ENCODE measurements around the gene NALCN. TPM values are rescaled to one million over a fixed set of nuclear protein-coding genes. Genes with fewer than 3 reads are reported as not detected.

NALCN gene
- total and polyA plus RNA-seq, 8 donors = 0.26 to 1.9 (median 0.74) TPM

DNA sequence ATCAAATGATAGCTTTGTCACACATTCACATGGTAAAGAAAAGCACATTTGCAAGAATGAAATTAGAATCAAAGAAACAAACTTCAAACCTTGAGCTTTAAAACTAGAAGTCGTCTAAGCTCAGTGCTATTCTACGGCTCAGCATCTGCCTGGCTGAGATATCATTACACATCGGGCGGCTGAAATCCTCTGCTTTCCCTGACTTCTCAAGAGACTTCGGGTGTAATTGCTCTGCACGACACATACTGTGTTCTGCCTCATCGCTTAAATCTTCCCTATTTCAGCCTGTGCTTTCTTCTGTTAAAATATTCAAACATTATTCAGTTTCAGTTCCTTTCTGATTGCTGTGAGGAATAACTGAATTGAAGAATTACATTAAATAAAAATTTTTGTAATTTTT is 265.3 kb downstream of the NALCN start:
- H3K36me3 ChIP-seq = no peaks in the 10 kb centered on the region
- H3K27ac ChIP-seq = no peak overlapping the region
- no peak for DNase-seq
- H3K4me1 ChIP-seq = no peaks in the 10 kb centered on the region
- TF ChIP-seq, protein P1, sequence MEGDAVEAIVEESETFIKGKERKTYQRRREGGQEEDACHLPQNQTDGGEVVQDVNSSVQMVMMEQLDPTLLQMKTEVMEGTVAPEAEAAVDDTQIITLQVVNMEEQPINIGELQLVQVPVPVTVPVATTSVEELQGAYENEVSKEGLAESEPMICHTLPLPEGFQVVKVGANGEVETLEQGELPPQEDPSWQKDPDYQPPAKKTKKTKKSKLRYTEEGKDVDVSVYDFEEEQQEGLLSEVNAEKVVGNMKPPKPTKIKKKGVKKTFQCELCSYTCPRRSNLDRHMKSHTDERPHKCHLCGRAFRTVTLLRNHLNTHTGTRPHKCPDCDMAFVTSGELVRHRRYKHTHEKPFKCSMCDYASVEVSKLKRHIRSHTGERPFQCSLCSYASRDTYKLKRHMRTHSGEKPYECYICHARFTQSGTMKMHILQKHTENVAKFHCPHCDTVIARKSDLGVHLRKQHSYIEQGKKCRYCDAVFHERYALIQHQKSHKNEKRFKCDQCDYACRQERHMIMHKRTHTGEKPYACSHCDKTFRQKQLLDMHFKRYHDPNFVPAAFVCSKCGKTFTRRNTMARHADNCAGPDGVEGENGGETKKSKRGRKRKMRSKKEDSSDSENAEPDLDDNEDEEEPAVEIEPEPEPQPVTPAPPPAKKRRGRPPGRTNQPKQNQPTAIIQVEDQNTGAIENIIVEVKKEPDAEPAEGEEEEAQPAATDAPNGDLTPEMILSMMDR (IDR thresholded peaks at IDR 0.05) = no peak
- intact Hi-C loops (cut with DNase I) = no loop called here
- ATAC-seq = no peak
- no peak overlapping the region for H3K4me3 ChIP-seq
- peaks cover 14 to 63% of the 10 kb centered on the region in 2 donors for H3K27me3 ChIP-seq
- H3K9me3 ChIP-seq = no peaks in the 10 kb centered on the region

- ATAC-seq (peak; percentile 32), DNase-seq (no peak)
- no peaks in the 10 kb centered on the region for H3K4me1 ChIP-seq
- intact Hi-C loops (cut with DNase I) = no loop called here
- TF ChIP-seq, protein P1 (IDR thresholded peaks at IDR 0.05) = no peak
- H3K9me3 ChIP-seq = no peaks in the 10 kb centered on the region
- no peak overlapping the region for H3K27ac ChIP-seq
- H3K27me3 ChIP-seq = peaks cover 10 to 72% of the 10 kb centered on the region in 2 donors
- H3K4me3 ChIP-seq = no peak overlapping the region
- H3K36me3 ChIP-seq = no peaks in the 10 kb centered on the region
Measured at GRCh38 chr13:101149735-101150384, 266.4 kb downstream of the NALCN start.

DNA sequence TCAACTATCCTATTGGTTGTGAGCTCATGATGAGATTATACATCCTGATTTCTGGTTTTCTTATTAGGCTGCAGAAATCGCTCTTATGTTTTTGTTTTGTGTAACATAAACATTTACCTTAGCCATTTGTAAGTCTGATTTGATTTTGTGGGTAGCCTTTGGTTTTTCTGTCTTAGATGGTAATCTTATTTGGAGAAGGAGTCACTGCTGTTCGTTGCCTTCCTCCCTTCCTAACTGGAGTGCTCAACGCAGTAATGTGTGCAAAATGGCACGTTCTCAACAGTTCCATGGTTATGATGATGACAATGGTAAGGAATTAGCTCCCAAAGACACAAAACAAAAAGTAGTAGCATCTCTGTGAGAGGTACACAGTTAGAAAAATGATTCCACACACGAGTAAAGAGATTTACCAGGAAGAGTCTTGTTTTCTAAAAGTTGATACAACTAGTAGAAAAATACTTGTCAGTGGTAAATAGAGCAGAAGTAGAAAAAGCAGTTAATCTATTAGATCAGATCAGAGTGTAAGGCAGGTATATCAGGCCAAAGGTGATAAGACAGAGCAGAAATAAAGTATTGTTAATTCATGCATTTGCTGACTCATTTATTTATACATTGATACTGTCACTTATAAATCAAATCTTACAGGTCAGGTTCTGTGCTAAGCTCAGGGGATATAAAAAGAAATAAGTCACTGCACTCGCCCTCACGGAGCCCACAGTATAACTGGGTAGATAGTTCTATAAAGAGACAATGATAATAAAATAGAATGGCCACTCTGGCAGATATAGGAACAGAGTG is 270.0 kb downstream of the NALCN start:
- no peak overlapping the region for H3K27ac ChIP-seq
- no peaks in the 10 kb centered on the region for H3K4me1 ChIP-seq
- H3K27me3 ChIP-seq = peaks cover 4 to 56% of the 10 kb centered on the region in 2 donors
- no peak for DNase-seq
- no peak overlapping the region for H3K4me3 ChIP-seq
- no peaks in the 10 kb centered on the region for H3K36me3 ChIP-seq
- TF ChIP-seq, protein P1 (IDR thresholded peaks at IDR 0.05) = no peak
- no peak for ATAC-seq
- intact Hi-C loops (cut with DNase I) = no loop called here
- H3K9me3 ChIP-seq = no peaks in the 10 kb centered on the region

- peak; percentile 81 for ATAC-seq
Measured at GRCh38 chr13:101144808-101145419, 271.4 kb downstream of the NALCN start.

More at GRCh38 chr13:101144808-101145419, 271.4 kb downstream of the NALCN start:
- Histone ChIP-seq H3K4me1 (no peaks in the 10 kb centered on the region), H3K4me3 (no peak overlapping the region), H3K27ac (no peak overlapping the region), H3K27me3 (peaks cover 0 to 48% of the 10 kb centered on the region in 2 donors), H3K36me3 (no peaks in the 10 kb centered on the region), H3K9me3 (no peaks in the 10 kb centered on the region)
- DNase-seq = peak in 2 of 4 donors; percentile 37 to 59
- TF ChIP-seq, protein P1 (IDR thresholded peaks at IDR 0.05) = peak; percentile 51 to 70
- intact Hi-C loops (cut with DNase I) = no loop called here

Measured in left lung (tissue), 10 donors.